ENCODE data around the gene PPP1R9B.
A peak's percentile ranks its signal among the peaks of the same experiment; 100 is the strongest.

- TF ChIP-seq, protein P1, sequence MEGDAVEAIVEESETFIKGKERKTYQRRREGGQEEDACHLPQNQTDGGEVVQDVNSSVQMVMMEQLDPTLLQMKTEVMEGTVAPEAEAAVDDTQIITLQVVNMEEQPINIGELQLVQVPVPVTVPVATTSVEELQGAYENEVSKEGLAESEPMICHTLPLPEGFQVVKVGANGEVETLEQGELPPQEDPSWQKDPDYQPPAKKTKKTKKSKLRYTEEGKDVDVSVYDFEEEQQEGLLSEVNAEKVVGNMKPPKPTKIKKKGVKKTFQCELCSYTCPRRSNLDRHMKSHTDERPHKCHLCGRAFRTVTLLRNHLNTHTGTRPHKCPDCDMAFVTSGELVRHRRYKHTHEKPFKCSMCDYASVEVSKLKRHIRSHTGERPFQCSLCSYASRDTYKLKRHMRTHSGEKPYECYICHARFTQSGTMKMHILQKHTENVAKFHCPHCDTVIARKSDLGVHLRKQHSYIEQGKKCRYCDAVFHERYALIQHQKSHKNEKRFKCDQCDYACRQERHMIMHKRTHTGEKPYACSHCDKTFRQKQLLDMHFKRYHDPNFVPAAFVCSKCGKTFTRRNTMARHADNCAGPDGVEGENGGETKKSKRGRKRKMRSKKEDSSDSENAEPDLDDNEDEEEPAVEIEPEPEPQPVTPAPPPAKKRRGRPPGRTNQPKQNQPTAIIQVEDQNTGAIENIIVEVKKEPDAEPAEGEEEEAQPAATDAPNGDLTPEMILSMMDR (conservative IDR thresholded peaks at IDR 0.05), result peak; percentile 98
- no peak for TF ChIP-seq ZFX (IDR thresholded peaks at IDR 0.05)
Measured at GRCh38 chr17:50087246-50087911, 63.1 kb downstream of the PPP1R9B start.

Data from C4-2B (cell line).